Measurements from ENCODE around the gene GALNT11.

DNA sequence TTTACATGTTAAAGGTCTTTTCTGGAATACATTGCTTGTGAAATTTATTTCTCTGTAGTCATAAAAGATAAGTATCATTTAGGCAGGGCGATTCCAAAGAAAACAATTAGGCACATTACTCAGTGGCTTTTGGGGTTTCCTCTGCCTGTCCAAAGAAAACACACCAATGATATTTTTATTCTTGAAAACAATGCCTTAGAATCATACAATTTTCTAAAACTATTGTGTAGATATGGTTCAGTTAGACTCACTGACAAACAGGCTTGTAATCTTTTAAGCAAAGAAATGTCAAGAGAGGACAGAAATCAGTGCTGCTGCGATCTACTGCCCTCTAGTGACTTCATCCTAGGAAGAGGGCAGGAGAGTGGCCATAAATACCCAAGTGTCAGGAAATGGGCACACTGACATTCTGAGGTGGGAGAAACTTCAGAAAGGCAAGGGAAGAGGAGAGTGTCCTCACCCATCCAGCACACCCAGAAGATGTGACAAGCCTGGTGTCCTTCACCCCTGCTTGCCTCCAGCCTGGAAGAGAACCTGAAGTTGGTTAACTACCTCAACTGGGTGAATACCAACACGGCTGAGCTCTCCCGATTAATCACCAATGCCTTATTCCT lies 120.5 kb downstream of the GALNT11 start:
- no peak for TF ChIP-seq EZH2phosphoT487 (IDR thresholded peaks at IDR 0.05; ENCODE audit: low read length)
- TF ChIP-seq, protein P1, sequence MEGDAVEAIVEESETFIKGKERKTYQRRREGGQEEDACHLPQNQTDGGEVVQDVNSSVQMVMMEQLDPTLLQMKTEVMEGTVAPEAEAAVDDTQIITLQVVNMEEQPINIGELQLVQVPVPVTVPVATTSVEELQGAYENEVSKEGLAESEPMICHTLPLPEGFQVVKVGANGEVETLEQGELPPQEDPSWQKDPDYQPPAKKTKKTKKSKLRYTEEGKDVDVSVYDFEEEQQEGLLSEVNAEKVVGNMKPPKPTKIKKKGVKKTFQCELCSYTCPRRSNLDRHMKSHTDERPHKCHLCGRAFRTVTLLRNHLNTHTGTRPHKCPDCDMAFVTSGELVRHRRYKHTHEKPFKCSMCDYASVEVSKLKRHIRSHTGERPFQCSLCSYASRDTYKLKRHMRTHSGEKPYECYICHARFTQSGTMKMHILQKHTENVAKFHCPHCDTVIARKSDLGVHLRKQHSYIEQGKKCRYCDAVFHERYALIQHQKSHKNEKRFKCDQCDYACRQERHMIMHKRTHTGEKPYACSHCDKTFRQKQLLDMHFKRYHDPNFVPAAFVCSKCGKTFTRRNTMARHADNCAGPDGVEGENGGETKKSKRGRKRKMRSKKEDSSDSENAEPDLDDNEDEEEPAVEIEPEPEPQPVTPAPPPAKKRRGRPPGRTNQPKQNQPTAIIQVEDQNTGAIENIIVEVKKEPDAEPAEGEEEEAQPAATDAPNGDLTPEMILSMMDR (IDR thresholded peaks at IDR 0.05; ENCODE audit: low read length) = peak; percentile 69
- TF ChIP-seq EZH2 (optimal IDR thresholded peaks at IDR 0.05; ENCODE audit: low read depth, low read length) = no peak
